CD14-positive monocyte (primary cell): ENCODE results near the gene ARL13A. TPM values are rescaled to one million over a fixed set of nuclear protein-coding genes. Genes with fewer than 3 reads are reported as not detected.
"Not testable (repeated sequence)": the region's sequence is repeated elsewhere in the genome, so short reads cannot be mapped to it uniquely, and the experiment has no call there.

Experiments used
- DNase-seq, 3 donors: peaks; one replicate each; pipeline ENCODE4 v3.0.0-alpha.2; 2011 to 2022
- H2AFZ ChIP-seq: 2 replicates; pipeline ENCODE4 v1.6.0; 2012; ENCODE audit warnings: mild to moderate bottlenecking, low read depth, low read length, inconsistent platforms; ENCODE audit not compliant: insufficient read depth, poor library complexity, severe bottlenecking
- H3K27ac ChIP-seq, 2 donors: 1 replicate in 1 of 2; 2 replicates in 1 of 2; pipeline ENCODE4 v1.5.1; 2012 to 2013; ENCODE audit warnings: low read length in 2 of 2, control low read depth in 1 of 2, inconsistent platforms in 1 of 2, low read depth in 1 of 2, mild to moderate bottlenecking in 1 of 2
- H3K27me3 ChIP-seq, 2 donors: one replicate each; pipeline versions ENCODE4 v1.6.0 to v1.6.1; 2011 to 2013; ENCODE audit warnings: low read length in 2 of 2; ENCODE audit not compliant: control insufficient read depth in 2 of 2, insufficient read depth in 2 of 2
- H3K36me3 ChIP-seq, 2 donors: replicated peaks in 1 of 2; 1 replicate in 1 of 2; 2 replicates in 1 of 2; pipeline versions ENCODE4 v1.5.1 to v1.6.1; 2012 to 2013; ENCODE audit warnings: low read length in 2 of 2, control low read depth in 1 of 2, inconsistent platforms in 1 of 2, mild to moderate bottlenecking in 1 of 2; ENCODE audit not compliant: insufficient read depth in 2 of 2, control insufficient read depth in 1 of 2
- H3K4me1 ChIP-seq, 2 donors: 1 replicate in 1 of 2; 2 replicates in 1 of 2; pipeline versions ENCODE4 v1.5.1 to v1.6.1; 2012 to 2013; ENCODE audit warnings: low read length in 2 of 2, control low read depth in 1 of 2, inconsistent platforms in 1 of 2, mild to moderate bottlenecking in 1 of 2, moderate library complexity in 1 of 2; ENCODE audit not compliant: insufficient read depth in 2 of 2, control insufficient read depth in 1 of 2
- H3K4me2 ChIP-seq: replicated peaks from 2 replicates; pipeline ENCODE3; 2012; ENCODE audit warnings: low read length, moderate library complexity, mild to moderate bottlenecking; ENCODE audit not compliant: poor library complexity, severe bottlenecking; ENCODE audit errors: extremely low read depth
- H3K4me3 ChIP-seq, 3 experiments: fragments of 200-600 bp in 1 of 3; sonication (generic) in 1 of 3; replicated peaks in 1 of 3; 1 replicate in 2 of 3; 2 replicates in 1 of 3; pipeline ENCODE4 v1.5.1; 2011 to 2013; ENCODE audit warnings: low read length in 3 of 3, mild to moderate bottlenecking in 3 of 3, control low read depth in 2 of 3, low read depth in 2 of 3, inconsistent platforms in 1 of 3, moderate library complexity in 1 of 3
- H3K79me2 ChIP-seq: 2 replicates; pipeline ENCODE4 v1.6.0; 2012; ENCODE audit warnings: mild to moderate bottlenecking, control low read depth, inconsistent platforms, low read length, moderate library complexity; ENCODE audit not compliant: insufficient read depth
- H3K9ac ChIP-seq: 2 replicates; pipeline ENCODE4 v1.6.0; 2017; ENCODE audit warnings: low read length, mild to moderate bottlenecking; ENCODE audit not compliant: insufficient read depth, poor library complexity, severe bottlenecking
- H3K9me3 ChIP-seq, 2 donors: replicated peaks in 1 of 2; 1 replicate in 1 of 2; 2 replicates in 1 of 2; pipeline versions ENCODE4 v1.5.1 to v1.6.1; 2012 to 2013; ENCODE audit warnings: low read length in 2 of 2, control low read depth in 1 of 2; ENCODE audit not compliant: control insufficient read depth in 1 of 2, insufficient read depth in 1 of 2
- H4K20me1 ChIP-seq: 2 replicates; pipeline ENCODE4 v1.6.0; 2012; ENCODE audit warnings: mild to moderate bottlenecking, low read length, control low read depth, moderate library complexity; ENCODE audit not compliant: insufficient read depth
- H3K27ac Mint-ChIP-seq, 7 donors: one replicate each; pipeline ENCODE4 v1.8.0; 2020; ENCODE audit warnings: mild to moderate bottlenecking in 7 of 7, mixed read lengths in 7 of 7, moderate library complexity in 6 of 7, inconsistent platforms in 2 of 7
- H3K27me3 Mint-ChIP-seq, 3 donors: one replicate each; pipeline ENCODE4 v1.8.0; 2021 to 2022; ENCODE audit warnings: low read depth in 3 of 3, mild to moderate bottlenecking in 3 of 3, mixed read lengths in 3 of 3, moderate library complexity in 3 of 3, inconsistent platforms in 1 of 3
- H3K36me3 Mint-ChIP-seq, 2 donors: one replicate each; pipeline ENCODE4 v1.8.0; 2020; ENCODE audit warnings: mixed read lengths in 2 of 2, inconsistent platforms in 1 of 2, mild to moderate bottlenecking in 1 of 2
- H3K4me1 Mint-ChIP-seq: one replicate; pipeline ENCODE4 v1.8.0; 2020; ENCODE audit warnings: mild to moderate bottlenecking, mixed read lengths
- H3K4me3 Mint-ChIP-seq, 2 donors: one replicate each; pipeline ENCODE4 v1.8.0; 2020; ENCODE audit warnings: mild to moderate bottlenecking in 2 of 2, mixed read lengths in 2 of 2, moderate library complexity in 1 of 2
- H3K9me3 Mint-ChIP-seq, 7 donors: one replicate each; pipeline ENCODE4 v1.8.0; 2020 to 2022; ENCODE audit warnings: mixed read lengths in 7 of 7, mild to moderate bottlenecking in 6 of 7, moderate library complexity in 6 of 7, inconsistent platforms in 2 of 7
- WGBS: methylation state at CpG from one replicate; pipeline ENCODE4 v1.1.5; 2013; ENCODE audit warnings: missing lambda C conversion rate; ENCODE audit not compliant: insufficient coverage; 5-methylcytosine and 5-hydroxymethylcytosine counted together
- intact Hi-C, 2 donors: fragments of 100-400 bp; cut with micrococcal nuclease; formaldehyde crosslinking; loops; one replicate each; pipeline versions ENCODE4 v1.15.0 to v1.15.1; 2023
- polyA plus RNA-seq, 3 donors: library from polyadenylated mRNA; depleted of rRNA in 1 of 3; unstranded in 2 of 3; stranded (reverse) in 1 of 3; fragments of 300-500 nt in 2 of 3; fragments of >200 nt in 1 of 3; fragmentation: Illumina TruSeq in 2 of 3; gene quantifications; 1 replicate in 2 of 3; 2 replicates in 1 of 3; pipeline ENCODE4 v1.2.3, GENCODE V29; 2012 to 2021
- TF ChIP-seq, protein P1 (sequence below): fragments of 200-600 bp; IDR thresholded peaks from one replicate; pipeline ENCODE4 v1.8.0; 2022; ENCODE audit warnings: antibody characterized with exemption, mild to moderate bottlenecking

The ARL13A gene
- polyA plus RNA-seq, 3 donors, result not detected

DNA sequence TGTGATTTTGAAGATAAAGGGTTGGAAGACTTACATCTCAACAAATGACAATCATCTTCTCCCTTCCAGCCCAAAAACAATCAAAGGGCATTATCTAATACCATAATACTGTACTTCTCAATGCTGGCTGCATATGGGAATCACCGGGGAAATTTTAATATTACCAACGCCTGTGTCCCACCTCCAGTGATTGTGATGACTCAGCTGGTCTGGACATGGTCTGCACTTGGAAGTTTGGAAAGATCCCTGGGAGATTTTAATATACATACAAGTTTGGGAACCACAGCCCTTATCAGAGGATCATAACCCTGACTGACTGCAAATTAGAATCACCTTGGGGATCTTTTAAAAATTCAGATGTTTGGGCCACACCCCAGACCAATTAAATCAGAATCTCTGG lies 29.9 kb downstream of the ARL13A start:
- intact Hi-C loops, result no loop called here
- Histone ChIP-seq H3K79me2 (no peaks in the 10 kb centered on the region), H3K4me3 (no peak overlapping the region), H3K36me3 (peaks cover 6 to 30% of the 10 kb centered on the region in 2 donors), H4K20me1 (no peaks in the 10 kb centered on the region), H2AFZ (no peak overlapping the region), H3K9me3 (no peaks in the 10 kb centered on the region), H3K27ac (no peak overlapping the region), H3K4me2 (no peak overlapping the region), H3K27me3 (no peaks in the 10 kb centered on the region), H3K4me1 (no peaks in the 10 kb centered on the region), H3K9ac (no peak overlapping the region)
- H3K27ac Mint-ChIP-seq, result no peak overlapping the region
- H3K4me1 Mint-ChIP-seq, result peaks cover 8% of the 10 kb centered on the region
- DNase-seq, result no peak
- peaks cover 0 to 2% (median 0%) of the 10 kb centered on the region in 3 donors for H3K27me3 Mint-ChIP-seq
- no CpG with 5 or more reads among the region's 2 CpGs for WGBS
- no peak overlapping the region for H3K4me3 Mint-ChIP-seq
- peaks cover 13 to 17% of the 10 kb centered on the region in 2 donors for H3K36me3 Mint-ChIP-seq
- H3K9me3 Mint-ChIP-seq, result no peaks in the 10 kb centered on the region
- TF ChIP-seq, protein P1, sequence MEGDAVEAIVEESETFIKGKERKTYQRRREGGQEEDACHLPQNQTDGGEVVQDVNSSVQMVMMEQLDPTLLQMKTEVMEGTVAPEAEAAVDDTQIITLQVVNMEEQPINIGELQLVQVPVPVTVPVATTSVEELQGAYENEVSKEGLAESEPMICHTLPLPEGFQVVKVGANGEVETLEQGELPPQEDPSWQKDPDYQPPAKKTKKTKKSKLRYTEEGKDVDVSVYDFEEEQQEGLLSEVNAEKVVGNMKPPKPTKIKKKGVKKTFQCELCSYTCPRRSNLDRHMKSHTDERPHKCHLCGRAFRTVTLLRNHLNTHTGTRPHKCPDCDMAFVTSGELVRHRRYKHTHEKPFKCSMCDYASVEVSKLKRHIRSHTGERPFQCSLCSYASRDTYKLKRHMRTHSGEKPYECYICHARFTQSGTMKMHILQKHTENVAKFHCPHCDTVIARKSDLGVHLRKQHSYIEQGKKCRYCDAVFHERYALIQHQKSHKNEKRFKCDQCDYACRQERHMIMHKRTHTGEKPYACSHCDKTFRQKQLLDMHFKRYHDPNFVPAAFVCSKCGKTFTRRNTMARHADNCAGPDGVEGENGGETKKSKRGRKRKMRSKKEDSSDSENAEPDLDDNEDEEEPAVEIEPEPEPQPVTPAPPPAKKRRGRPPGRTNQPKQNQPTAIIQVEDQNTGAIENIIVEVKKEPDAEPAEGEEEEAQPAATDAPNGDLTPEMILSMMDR, result no peak

DNA sequence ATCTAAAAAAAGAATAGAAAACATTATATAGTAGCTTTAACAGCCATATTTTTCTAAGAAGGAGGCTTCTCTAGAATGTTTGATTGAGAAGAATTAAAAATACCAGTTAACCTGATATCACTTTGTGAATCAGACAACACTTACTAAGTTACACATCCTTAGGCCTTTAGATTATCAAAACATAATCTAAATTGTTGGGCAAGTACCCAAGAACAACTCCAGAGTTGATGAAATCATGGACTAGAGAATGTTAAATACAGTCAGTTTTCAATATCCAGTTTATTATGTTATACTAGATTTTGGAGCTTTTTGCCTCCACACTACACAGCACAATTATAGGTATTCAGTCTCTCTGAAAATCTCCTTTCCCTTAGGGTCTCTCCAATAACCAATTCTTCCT lies 39.6 kb downstream of the ARL13A start:
- intact Hi-C loops, result no loop called here
- no peak overlapping the region for H3K9ac ChIP-seq
- peaks cover 9 to 69% of the 10 kb centered on the region in 2 donors for H3K36me3 ChIP-seq
- no peak overlapping the region for H3K4me2 ChIP-seq
- TF ChIP-seq, protein P1, result no peak
- no peaks in the 10 kb centered on the region for H3K9me3 ChIP-seq
- H3K27ac Mint-ChIP-seq, result no peak overlapping the region
- no peaks in the 10 kb centered on the region for H3K27me3 ChIP-seq
- H3K9me3 Mint-ChIP-seq, result no peaks in the 10 kb centered on the region
- no peak overlapping the region for H3K27ac ChIP-seq
- no peaks in the 10 kb centered on the region for H3K4me1 ChIP-seq
- H4K20me1 ChIP-seq, result no peaks in the 10 kb centered on the region
- no peaks in the 10 kb centered on the region for H3K4me1 Mint-ChIP-seq
- no peak for DNase-seq
- H3K4me3 Mint-ChIP-seq, result no peak overlapping the region
- H3K27me3 Mint-ChIP-seq, result peaks cover 0 to 5% (median 1%) of the 10 kb centered on the region in 3 donors
- H3K4me3 ChIP-seq, result no peak overlapping the region
- H2AFZ ChIP-seq, result no peak overlapping the region
- H3K36me3 Mint-ChIP-seq, result peaks cover 29 to 57% of the 10 kb centered on the region in 2 donors
- H3K79me2 ChIP-seq, result no peaks in the 10 kb centered on the region

DNA sequence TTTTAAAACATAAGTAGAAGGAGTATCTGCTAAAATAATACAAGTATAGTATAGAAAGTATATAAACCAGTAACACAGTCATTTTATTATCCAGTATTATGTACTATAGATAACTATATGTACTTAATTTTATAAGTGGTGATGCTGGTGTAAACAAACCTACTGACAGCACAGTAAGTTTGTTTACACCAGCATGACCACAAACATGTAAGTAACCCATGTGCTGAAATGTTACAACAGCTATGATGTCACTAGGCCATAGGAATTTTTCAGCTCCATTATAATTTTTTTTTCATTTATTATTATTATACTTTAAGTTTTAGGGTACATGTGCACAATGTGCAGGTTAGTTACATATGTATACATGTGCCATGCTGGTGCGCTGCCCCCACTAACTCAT lies 42.5 kb downstream of the ARL13A start:
- H3K4me2 ChIP-seq, H3K27me3 ChIP-seq, H3K27ac Mint-ChIP-seq, H3K27me3 Mint-ChIP-seq, H3K4me3 ChIP-seq, H3K27ac ChIP-seq, intact Hi-C loops, H3K4me1 Mint-ChIP-seq, H3K9me3 ChIP-seq, H3K4me3 Mint-ChIP-seq, H2AFZ ChIP-seq, H3K9me3 Mint-ChIP-seq, DNase-seq, H4K20me1 ChIP-seq, H3K79me2 ChIP-seq, H3K9ac ChIP-seq, H3K4me1 ChIP-seq: not testable (repeated sequence)
- WGBS, result no CpG with 5 or more reads among the region's 1 CpG
- peaks cover 21 to 79% of the 10 kb centered on the region in 2 donors for H3K36me3 ChIP-seq
- peaks cover 37 to 62% of the 10 kb centered on the region in 2 donors for H3K36me3 Mint-ChIP-seq
